Measurements from ENCODE around the gene MCTP1. TPM values are rescaled to one million over a fixed set of nuclear protein-coding genes. Genes with fewer than 3 reads are reported as not detected.

MCTP1 gene
- total RNA-seq, 1 donor from 2014 or later = 3.4 TPM

DNA sequence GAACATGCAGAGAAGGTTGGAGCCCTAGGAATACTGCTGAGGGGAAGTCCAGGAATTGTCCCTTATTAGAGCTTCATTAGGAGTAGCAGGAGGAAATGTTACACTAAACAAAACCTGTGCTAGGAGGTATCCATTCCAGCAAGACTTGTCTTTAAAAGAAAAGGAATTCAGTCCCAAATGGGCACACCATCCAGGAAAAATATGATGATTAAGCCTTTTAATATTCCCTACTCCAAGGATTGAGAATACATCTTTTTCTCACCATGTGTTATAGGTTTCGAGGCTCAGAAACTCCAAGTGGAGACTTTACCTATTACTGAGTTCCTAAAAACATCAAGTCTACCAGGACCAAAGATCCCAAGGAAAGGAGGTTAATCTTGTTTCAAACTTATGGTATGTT, 179.3 kb downstream of the MCTP1 start:
- no peak overlapping the region for H3K4me3 Mint-ChIP-seq (ENCODE audit: unreplicated experiment)
- DNase-seq (ENCODE audit: low spot score) = no peak
- H3K27me3 Mint-ChIP-seq (ENCODE audit: low read depth) = peaks cover 20% of the 10 kb centered on the region
- TF ChIP-seq, protein P1, sequence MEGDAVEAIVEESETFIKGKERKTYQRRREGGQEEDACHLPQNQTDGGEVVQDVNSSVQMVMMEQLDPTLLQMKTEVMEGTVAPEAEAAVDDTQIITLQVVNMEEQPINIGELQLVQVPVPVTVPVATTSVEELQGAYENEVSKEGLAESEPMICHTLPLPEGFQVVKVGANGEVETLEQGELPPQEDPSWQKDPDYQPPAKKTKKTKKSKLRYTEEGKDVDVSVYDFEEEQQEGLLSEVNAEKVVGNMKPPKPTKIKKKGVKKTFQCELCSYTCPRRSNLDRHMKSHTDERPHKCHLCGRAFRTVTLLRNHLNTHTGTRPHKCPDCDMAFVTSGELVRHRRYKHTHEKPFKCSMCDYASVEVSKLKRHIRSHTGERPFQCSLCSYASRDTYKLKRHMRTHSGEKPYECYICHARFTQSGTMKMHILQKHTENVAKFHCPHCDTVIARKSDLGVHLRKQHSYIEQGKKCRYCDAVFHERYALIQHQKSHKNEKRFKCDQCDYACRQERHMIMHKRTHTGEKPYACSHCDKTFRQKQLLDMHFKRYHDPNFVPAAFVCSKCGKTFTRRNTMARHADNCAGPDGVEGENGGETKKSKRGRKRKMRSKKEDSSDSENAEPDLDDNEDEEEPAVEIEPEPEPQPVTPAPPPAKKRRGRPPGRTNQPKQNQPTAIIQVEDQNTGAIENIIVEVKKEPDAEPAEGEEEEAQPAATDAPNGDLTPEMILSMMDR (IDR thresholded peaks at IDR 0.05) = no peak
- no peaks in the 10 kb centered on the region for H3K36me3 Mint-ChIP-seq (ENCODE audit: low read depth)
- no peaks in the 10 kb centered on the region for H3K4me1 Mint-ChIP-seq (ENCODE audit: low read depth)
- H3K9me3 Mint-ChIP-seq (ENCODE audit: low read depth) = no peaks in the 10 kb centered on the region
- no peak overlapping the region for H3K27ac Mint-ChIP-seq (ENCODE audit: unreplicated experiment)

- Mint-ChIP-seq H3K9me3 (ENCODE audit: low read depth) (no peaks in the 10 kb centered on the region), H3K27me3 (ENCODE audit: low read depth) (peaks cover 13% of the 10 kb centered on the region), H3K36me3 (ENCODE audit: low read depth) (no peaks in the 10 kb centered on the region), H3K27ac (ENCODE audit: unreplicated experiment) (no peak overlapping the region), H3K4me1 (ENCODE audit: low read depth) (no peaks in the 10 kb centered on the region), H3K4me3 (ENCODE audit: unreplicated experiment) (no peak overlapping the region)
- DNase-seq (ENCODE audit: low spot score) = no peak
- TF ChIP-seq, protein P1 (IDR thresholded peaks at IDR 0.05) = no peak
Observed at GRCh38 chr5:95102687-95103086, 182.2 kb downstream of the MCTP1 start.

DNA sequence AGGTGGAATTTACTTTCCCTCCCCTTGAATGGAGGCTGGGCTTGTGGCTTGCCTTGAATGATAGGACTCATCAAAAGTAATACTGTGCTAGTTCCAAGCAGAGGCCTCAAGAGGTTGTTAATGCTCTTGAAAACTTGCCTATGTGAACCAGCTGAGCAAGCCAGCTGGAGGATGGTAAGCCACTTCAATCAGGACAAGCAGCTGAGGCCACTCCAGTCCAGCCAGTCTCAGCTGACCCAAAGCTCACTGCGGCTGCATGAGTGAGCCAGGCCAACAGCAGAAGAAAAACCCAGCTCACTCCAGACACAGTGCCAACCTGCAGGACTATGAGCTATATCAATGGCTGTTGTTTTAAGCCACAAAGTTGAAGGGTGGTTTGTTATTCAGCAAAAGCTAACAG, 182.8 kb downstream of the MCTP1 start:
- Mint-ChIP-seq H3K9me3 (ENCODE audit: low read depth) (no peaks in the 10 kb centered on the region), H3K4me1 (ENCODE audit: low read depth) (no peaks in the 10 kb centered on the region), H3K4me3 (ENCODE audit: unreplicated experiment) (no peak overlapping the region), H3K27ac (ENCODE audit: unreplicated experiment) (no peak overlapping the region), H3K27me3 (ENCODE audit: low read depth) (peaks cover 15% of the 10 kb centered on the region), H3K36me3 (ENCODE audit: low read depth) (no peaks in the 10 kb centered on the region)
- TF ChIP-seq, protein P1 (IDR thresholded peaks at IDR 0.05) = no peak
- no peak for DNase-seq (ENCODE audit: low spot score)

DNA sequence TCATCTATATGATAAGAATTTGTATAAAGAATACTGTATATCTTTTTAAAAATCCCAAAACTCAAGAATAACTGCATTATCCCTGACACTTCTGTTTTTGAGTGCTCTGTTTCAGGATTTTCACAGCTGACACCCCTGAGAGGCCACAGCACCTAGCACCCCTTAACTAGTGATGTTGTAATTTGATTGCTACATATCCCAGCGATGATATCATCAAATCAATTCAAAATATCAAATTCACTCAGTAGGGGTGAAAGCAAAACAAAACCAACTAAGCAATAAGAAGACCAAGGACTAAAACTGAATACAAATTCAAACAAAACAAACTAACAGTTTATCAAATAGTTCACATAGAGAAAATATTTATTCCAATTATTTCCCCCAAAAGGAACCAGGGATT, 184.3 kb downstream of the MCTP1 start:
- no peak overlapping the region for H3K4me3 Mint-ChIP-seq (ENCODE audit: unreplicated experiment)
- DNase-seq (ENCODE audit: low spot score) = no peak

DNA sequence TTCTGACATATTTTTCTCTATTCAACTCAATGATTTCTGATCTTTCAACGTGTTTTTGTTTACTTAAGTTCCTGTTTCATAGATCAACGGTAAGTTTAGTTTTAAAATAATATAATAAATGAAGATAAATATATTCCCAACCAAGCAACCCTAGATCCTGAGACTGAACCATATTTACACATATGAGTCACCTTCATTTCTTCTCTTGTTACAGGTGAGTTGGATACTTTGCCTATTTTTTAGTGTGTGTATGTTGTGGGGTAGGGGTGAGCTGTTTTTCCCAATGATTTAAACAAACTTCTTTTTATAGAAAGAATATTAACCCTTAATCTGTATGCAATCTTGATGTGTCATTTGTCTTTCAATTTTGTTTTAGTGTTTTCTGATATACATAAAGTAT, 186.9 kb downstream of the MCTP1 start:
- Mint-ChIP-seq H3K4me1 (ENCODE audit: low read depth) (no peaks in the 10 kb centered on the region), H3K9me3 (ENCODE audit: low read depth) (peaks cover 3% of the 10 kb centered on the region), H3K27ac (ENCODE audit: unreplicated experiment) (no peak overlapping the region), H3K4me3 (ENCODE audit: unreplicated experiment) (no peak overlapping the region), H3K36me3 (ENCODE audit: low read depth) (no peaks in the 10 kb centered on the region), H3K27me3 (ENCODE audit: low read depth) (peaks cover 7% of the 10 kb centered on the region)
- DNase-seq (ENCODE audit: low spot score) = no peak
- TF ChIP-seq, protein P1 (IDR thresholded peaks at IDR 0.05) = no peak

More for the DNA sequence above, 184.3 kb downstream of the MCTP1 start:
- Mint-ChIP-seq H3K27ac (ENCODE audit: unreplicated experiment) (no peak overlapping the region), H3K36me3 (ENCODE audit: low read depth) (no peaks in the 10 kb centered on the region), H3K4me1 (ENCODE audit: low read depth) (no peaks in the 10 kb centered on the region), H3K9me3 (ENCODE audit: low read depth) (no peaks in the 10 kb centered on the region), H3K27me3 (ENCODE audit: low read depth) (peaks cover 11% of the 10 kb centered on the region)
- TF ChIP-seq, protein P1 (IDR thresholded peaks at IDR 0.05) = no peak
